Ascending aorta (tissue), 2 donors: ENCODE data around the gene MOV10. TPM values are rescaled to one million over a fixed set of nuclear protein-coding genes. Genes with fewer than 3 reads are reported as not detected.
A peak's percentile ranks its signal among the peaks of the same experiment; 100 is the strongest.

ENCODE experiments used
- DNase-seq, 2 donors: peaks; one replicate each; pipeline ENCODE4 v3.0.0-alpha.2; 2019; ENCODE audit warnings: low spot score in 2 of 2
- H3K27ac ChIP-seq, 2 donors: fragments of 200-600 bp; sonication (generic); one replicate each; pipeline ENCODE4 v1.5.1; 2016 to 2017; ENCODE audit warnings: mild to moderate bottlenecking in 1 of 2
- H3K27me3 ChIP-seq: fragments of 200-600 bp; sonication (generic); one replicate; pipeline ENCODE4 v1.5.1; 2017
- H3K36me3 ChIP-seq, 2 donors: fragments of 200-600 bp; sonication (generic); one replicate each; pipeline ENCODE4 v1.5.1; 2016
- H3K4me1 ChIP-seq, 2 donors: fragments of 200-600 bp; sonication (generic); one replicate each; pipeline ENCODE4 v1.5.1; 2016 to 2017; ENCODE audit warnings: mild to moderate bottlenecking in 1 of 2
- H3K4me3 ChIP-seq, 2 donors: fragments of 200-600 bp; sonication (generic); one replicate each; pipeline ENCODE4 v1.5.1; 2016 to 2017; ENCODE audit warnings: mild to moderate bottlenecking in 1 of 2
- H3K9me3 ChIP-seq, 2 donors: fragments of 200-600 bp; sonication (generic); one replicate each; pipeline ENCODE4 v1.5.1; 2016
- intact Hi-C: fragments of 100-400 bp; cut with DNase I; formaldehyde crosslinking; loops from one replicate; pipeline ENCODE4 v1.15.1; 2023
- total RNA-seq: library from RNA; depleted of rRNA; stranded (reverse); fragments of >200 nt; gene quantifications from one replicate; pipeline ENCODE4 v1.1.0, GENCODE V29; 2016
- TF ChIP-seq, protein P1 (sequence below), 3 experiments: fragments of 200-600 bp in 2 of 3; fragments of 450-650 bp in 1 of 3; sonication (generic) in 2 of 3; IDR thresholded peaks; one replicate each; pipeline ENCODE4 v1.5.1; 2016 to 2019; ENCODE audit warnings: antibody characterized with exemption in 3 of 3, mild to moderate bottlenecking in 1 of 3, moderate library complexity in 1 of 3

MOV10 gene
- total RNA-seq, 1 donor from 2014 or later, result 69.5 TPM

DNA sequence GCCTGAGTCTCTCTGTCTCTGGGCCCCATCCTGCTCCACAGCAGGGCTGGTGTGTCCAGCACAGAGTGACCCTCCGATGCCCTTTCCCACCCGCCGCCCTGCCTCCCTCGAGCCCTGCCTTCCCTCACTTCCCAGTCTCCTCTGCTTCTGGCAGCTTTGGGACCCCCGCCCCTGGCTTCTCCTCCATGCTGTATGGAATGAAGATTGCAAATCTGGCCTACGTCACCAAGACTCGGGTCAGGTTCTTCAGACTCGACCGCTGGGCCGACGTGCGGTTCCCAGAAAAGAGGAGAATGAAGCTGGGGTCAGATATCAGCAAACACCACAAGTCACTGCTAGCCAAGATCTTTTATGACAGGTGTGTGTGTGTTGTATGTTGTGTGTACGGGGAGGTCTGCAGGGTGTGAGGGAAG is 14.3 kb downstream of the MOV10 start:
- peaks cover 31 to 44% of the 10 kb centered on the region in 2 donors for H3K36me3 ChIP-seq
- no peak overlapping the region for H3K27ac ChIP-seq
- intact Hi-C loops, result no loop called here
- DNase-seq, result peak in 1 of 2 donors; percentile 63
- TF ChIP-seq, protein P1, sequence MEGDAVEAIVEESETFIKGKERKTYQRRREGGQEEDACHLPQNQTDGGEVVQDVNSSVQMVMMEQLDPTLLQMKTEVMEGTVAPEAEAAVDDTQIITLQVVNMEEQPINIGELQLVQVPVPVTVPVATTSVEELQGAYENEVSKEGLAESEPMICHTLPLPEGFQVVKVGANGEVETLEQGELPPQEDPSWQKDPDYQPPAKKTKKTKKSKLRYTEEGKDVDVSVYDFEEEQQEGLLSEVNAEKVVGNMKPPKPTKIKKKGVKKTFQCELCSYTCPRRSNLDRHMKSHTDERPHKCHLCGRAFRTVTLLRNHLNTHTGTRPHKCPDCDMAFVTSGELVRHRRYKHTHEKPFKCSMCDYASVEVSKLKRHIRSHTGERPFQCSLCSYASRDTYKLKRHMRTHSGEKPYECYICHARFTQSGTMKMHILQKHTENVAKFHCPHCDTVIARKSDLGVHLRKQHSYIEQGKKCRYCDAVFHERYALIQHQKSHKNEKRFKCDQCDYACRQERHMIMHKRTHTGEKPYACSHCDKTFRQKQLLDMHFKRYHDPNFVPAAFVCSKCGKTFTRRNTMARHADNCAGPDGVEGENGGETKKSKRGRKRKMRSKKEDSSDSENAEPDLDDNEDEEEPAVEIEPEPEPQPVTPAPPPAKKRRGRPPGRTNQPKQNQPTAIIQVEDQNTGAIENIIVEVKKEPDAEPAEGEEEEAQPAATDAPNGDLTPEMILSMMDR (IDR thresholded peaks at IDR 0.05), result no peak
- no peaks in the 10 kb centered on the region for H3K4me1 ChIP-seq
- H3K9me3 ChIP-seq, result no peaks in the 10 kb centered on the region
- no peak overlapping the region for H3K4me3 ChIP-seq
- no peaks in the 10 kb centered on the region for H3K27me3 ChIP-seq

DNA sequence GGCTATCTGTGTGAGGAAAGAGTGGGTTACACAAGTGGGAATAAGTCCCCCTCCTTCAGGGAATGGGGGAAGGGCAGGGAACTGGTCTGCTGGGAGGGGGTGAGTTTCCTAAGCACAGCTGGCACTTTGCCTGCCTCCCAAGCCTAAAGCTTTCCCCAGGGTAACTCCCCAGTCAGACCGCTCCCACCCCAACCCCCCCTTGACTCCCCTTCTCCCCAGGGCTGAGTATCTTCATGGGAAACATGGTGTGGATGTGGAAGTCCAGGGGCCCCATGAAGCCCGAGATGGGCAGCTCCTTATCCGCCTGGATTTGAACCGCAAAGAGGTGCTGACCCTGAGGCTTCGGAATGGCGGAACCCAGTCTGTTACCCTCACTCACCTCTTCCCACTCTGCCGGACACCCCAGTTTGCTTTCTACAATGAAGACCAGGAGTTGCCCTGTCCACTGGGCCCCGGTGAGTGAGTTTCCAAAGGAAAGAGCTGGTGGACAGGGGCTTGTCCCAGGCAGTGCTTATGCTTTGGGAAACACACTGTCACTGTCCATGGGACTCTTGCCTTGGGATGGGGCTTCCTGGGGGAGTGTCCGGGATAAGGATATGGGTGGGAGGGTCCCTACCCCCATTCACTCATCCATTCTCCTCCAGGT is 14.9 kb downstream of the MOV10 start:
- H3K4me3 ChIP-seq, result no peak overlapping the region
- peaks cover 35 to 49% of the 10 kb centered on the region in 2 donors for H3K36me3 ChIP-seq
- no peaks in the 10 kb centered on the region for H3K27me3 ChIP-seq
- TF ChIP-seq, protein P1 (IDR thresholded peaks at IDR 0.05), result no peak
- intact Hi-C loops, result no loop called here
- peak in 1 of 2 donors; percentile 60 for DNase-seq
- H3K27ac ChIP-seq, result no peak overlapping the region
- no peaks in the 10 kb centered on the region for H3K4me1 ChIP-seq
- H3K9me3 ChIP-seq, result no peaks in the 10 kb centered on the region

DNA sequence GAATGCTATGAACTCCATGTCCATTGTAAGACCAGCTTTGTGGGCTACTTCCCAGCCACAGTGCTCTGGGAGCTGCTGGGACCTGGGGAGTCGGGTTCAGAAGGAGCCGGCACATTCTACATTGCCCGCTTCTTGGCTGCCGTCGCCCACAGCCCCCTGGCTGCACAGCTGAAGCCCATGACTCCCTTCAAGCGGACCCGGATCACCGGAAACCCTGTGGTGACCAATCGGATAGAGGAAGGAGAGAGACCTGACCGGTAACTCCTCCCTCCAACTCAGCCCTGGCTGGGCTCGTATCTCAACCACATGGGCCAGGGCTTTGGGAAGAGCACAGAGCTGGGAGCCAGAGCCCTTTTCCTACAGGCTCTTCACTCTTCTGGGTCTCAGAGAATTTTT is 15.4 kb downstream of the MOV10 start:
- no peak overlapping the region for H3K27ac ChIP-seq
- intact Hi-C loops, result no loop called here
- TF ChIP-seq, protein P1 (IDR thresholded peaks at IDR 0.05), result no peak
- H3K4me1 ChIP-seq, result no peaks in the 10 kb centered on the region
- peak in 1 of 2 donors; percentile 35 for DNase-seq
- peaks cover 40 to 55% of the 10 kb centered on the region in 2 donors for H3K36me3 ChIP-seq
- H3K9me3 ChIP-seq, result no peaks in the 10 kb centered on the region
- H3K4me3 ChIP-seq, result no peak overlapping the region
- no peaks in the 10 kb centered on the region for H3K27me3 ChIP-seq

DNA sequence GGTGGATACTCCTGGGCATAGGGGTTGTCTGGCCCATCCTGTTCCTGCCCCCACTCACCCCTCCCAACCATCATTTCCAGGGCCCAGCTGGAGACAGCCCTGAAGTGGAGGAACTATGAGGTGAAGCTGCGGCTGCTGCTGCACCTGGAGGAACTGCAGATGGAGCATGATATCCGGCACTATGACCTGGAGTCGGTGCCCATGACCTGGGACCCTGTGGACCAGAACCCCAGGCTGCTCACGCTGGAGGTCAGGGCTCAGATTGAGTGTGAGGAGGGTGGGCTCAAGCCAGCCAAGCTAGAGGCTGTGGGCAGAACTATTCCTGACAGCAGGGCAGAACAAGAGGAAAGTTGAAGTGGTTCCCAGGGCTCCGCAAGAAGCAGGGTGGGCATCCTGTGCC is 18.2 kb downstream of the MOV10 start:
- no peaks in the 10 kb centered on the region for H3K9me3 ChIP-seq
- H3K27me3 ChIP-seq, result no peaks in the 10 kb centered on the region
- TF ChIP-seq, protein P1 (IDR thresholded peaks at IDR 0.05), result no peak
- H3K27ac ChIP-seq, result no peak overlapping the region
- peaks cover 62 to 81% of the 10 kb centered on the region in 2 donors for H3K36me3 ChIP-seq
- intact Hi-C loops, result no loop called here
- no peaks in the 10 kb centered on the region for H3K4me1 ChIP-seq
- DNase-seq, result peak in 1 of 2 donors; percentile 33
- H3K4me3 ChIP-seq, result no peak overlapping the region

DNA sequence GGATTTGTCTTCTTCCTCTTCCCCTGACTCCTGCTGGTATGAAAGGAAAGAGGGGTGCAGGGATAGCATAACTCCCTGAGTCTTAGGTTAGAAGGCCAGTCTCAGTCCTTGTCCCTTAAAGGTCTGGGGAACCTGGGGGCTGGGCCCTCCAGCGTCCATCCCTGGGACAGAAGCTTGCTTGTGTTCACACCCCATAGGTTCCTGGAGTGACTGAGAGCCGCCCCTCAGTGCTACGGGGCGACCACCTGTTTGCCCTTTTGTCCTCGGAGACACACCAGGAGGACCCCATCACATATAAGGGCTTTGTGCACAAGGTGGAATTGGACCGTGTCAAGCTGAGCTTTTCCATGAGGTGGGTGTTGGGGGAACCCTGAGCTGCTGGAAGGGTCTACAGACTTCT is 19.4 kb downstream of the MOV10 start:
- Histone ChIP-seq H3K4me3 (no peak overlapping the region), H3K27me3 (no peaks in the 10 kb centered on the region), H3K36me3 (peaks cover 72 to 85% of the 10 kb centered on the region in 2 donors), H3K9me3 (no peaks in the 10 kb centered on the region), H3K4me1 (peaks cover 0 to under 1% of the 10 kb centered on the region in 2 donors), H3K27ac (no peak overlapping the region)
- TF ChIP-seq, protein P1 (IDR thresholded peaks at IDR 0.05), result no peak
- intact Hi-C loops, result no loop called here
- peak in 1 of 2 donors; percentile 46 for DNase-seq
